PC-9 (cell line): Measurements from ENCODE around the gene TCIRG1. TPM values are rescaled to one million over a fixed set of nuclear protein-coding genes. Genes with fewer than 3 reads are reported as not detected.

Experiments
- BruUV-seq: library from RNA; stranded (reverse); fragments of 400-500 nt; replicated peaks from 2 replicates; lab custom pipeline; 2021; lab: Mats Ljungman, UMichigan
- CTCF ChIA-PET: fragments of 300-600 bp; sonication (Branson Sonifier 250); formaldehyde crosslinking; loops from one replicate; lab custom pipeline; 2022; ENCODE audit warnings: antibody characterized with exemption; lab: Charles Lee
- POLR2A ChIA-PET: fragments of 300-600 bp; sonication (Branson Sonifier 250); formaldehyde crosslinking; loops from one replicate; lab custom pipeline; 2022; ENCODE audit warnings: antibody characterized with exemption; ENCODE audit not compliant: unreplicated experiment; lab: Charles Lee
- DNase-seq, 2 experiments: peaks; one replicate each; pipeline versions ENCODE4 v3.0.0 to v3.0.0-alpha.2; 2015 to 2022; ENCODE audit warnings: mixed read lengths in 1 of 2
- H2AFZ ChIP-seq: fragments of 200-600 bp; sonication (generic); 2 replicates; pipeline ENCODE4 v1.8.1; 2017; ENCODE audit warnings: antibody characterized with exemption
- H3F3A ChIP-seq: fragments of 200-600 bp; sonication (generic); 2 replicates; pipeline ENCODE4 v1.8.1; 2017; ENCODE audit warnings: antibody characterized with exemption, mild to moderate bottlenecking, low read depth; ENCODE audit not compliant: insufficient read depth
- H3K27ac ChIP-seq: fragments of 200-600 bp; sonication (generic); 2 replicates; pipeline ENCODE4 v1.6.1; 2016; ENCODE audit warnings: mixed run types
- H3K27me3 ChIP-seq: fragments of 200-600 bp; sonication (generic); 2 replicates; pipeline ENCODE4 v1.6.1; 2016; ENCODE audit warnings: low read depth, mixed run types; ENCODE audit not compliant: insufficient read depth
- H3K36me3 ChIP-seq: fragments of 200-600 bp; sonication (generic); 2 replicates; pipeline ENCODE4 v1.6.1; 2016; ENCODE audit warnings: low read depth, mixed run types
- H3K4me1 ChIP-seq: fragments of 200-600 bp; sonication (generic); replicated peaks from 2 replicates; pipeline ENCODE4 v1.6.1; 2016; ENCODE audit warnings: mixed run types; ENCODE audit not compliant: insufficient read depth
- H3K4me2 ChIP-seq: fragments of 200-600 bp; sonication (generic); 2 replicates; pipeline ENCODE4 v1.6.1; 2017; ENCODE audit warnings: mixed run types
- H3K4me3 ChIP-seq: fragments of 200-600 bp; sonication (generic); 2 replicates; pipeline ENCODE4 v1.6.1; 2016; ENCODE audit warnings: mixed run types
- H3K79me2 ChIP-seq: fragments of 200-600 bp; sonication (generic); 2 replicates; pipeline ENCODE4 v1.6.1; 2017; ENCODE audit warnings: low read depth, mixed run types
- H3K9me2 ChIP-seq: fragments of 200-600 bp; sonication (generic); 2 replicates; pipeline ENCODE4 v1.8.1; 2017; ENCODE audit warnings: mild to moderate bottlenecking; ENCODE audit not compliant: insufficient read depth
- H3K9me3 ChIP-seq: fragments of 200-600 bp; sonication (generic); 2 replicates; pipeline ENCODE4 v1.8.1; 2016; ENCODE audit warnings: low read depth; ENCODE audit not compliant: insufficient read depth
- H4K20me1 ChIP-seq: fragments of 200-600 bp; sonication (generic); 2 replicates; pipeline ENCODE4 v1.8.1; 2017; ENCODE audit not compliant: insufficient read depth
- EZH2 ChIP-seq: fragments of 200-600 bp; sonication (generic); IDR thresholded peaks from 2 replicates; pipeline ENCODE4 v1.8.0; 2017; ENCODE audit warnings: antibody characterized with exemption, low read depth
- intact Hi-C: fragments of 100-400 bp; cut with micrococcal nuclease; formaldehyde crosslinking; loops from one replicate; pipeline ENCODE4 v1.10.0; 2022; ENCODE audit not compliant: unreplicated experiment
- total RNA-seq: library from RNA; stranded (reverse); gene quantifications from 2 replicates; pipeline ENCODE4 v1.2.3, GENCODE V29; 2021
- TF ChIP-seq, protein P1 (sequence below): fragments of 200-600 bp; sonication (generic); conservative IDR thresholded peaks from 2 replicates; pipeline ENCODE4 v1.6.1; 2017; ENCODE audit warnings: mixed run types, antibody characterized with exemption, mild to moderate bottlenecking, moderate library complexity

The TCIRG1 gene
- total RNA-seq, 1 experiment from 2014 or later: 125 TPM

DNA sequence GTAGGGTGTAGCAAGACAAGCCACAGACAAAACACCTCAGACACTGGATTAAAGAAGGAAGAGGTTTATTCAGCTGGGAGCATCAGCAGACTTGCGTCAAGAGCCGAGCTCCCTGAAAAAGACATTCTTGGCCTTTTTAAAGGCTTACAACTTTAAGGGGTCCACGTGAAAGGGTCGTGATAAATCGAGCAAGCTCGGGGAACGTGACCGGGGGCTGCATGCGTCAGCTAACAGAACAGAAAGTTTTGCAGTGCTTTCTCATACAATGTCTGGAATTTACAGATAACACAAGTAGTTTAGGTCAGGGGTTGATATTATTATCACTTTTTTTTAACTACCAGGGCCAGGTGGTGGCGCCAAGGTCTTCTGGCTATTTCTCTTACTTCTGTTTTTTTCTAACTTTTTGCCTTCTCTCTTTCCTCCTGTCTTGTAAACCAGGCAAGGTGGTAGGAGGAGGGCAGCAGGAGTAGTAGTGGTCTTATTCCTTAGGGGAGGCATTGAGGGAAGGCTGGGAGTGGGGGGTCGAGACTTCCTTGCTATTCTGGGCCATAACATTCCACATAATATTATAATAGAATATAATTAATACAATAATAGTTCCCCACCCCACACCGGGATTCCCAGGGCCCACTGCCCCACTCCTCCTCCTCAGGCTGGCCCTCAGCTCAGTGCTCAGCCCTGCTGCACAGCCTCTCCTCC, 29.3 kb upstream of the TCIRG1 start:
- Histone ChIP-seq H3K27ac (peak overlapping the region; percentile 93), H3K79me2 (peaks cover 18% of the 10 kb centered on the region; the same call in 1 of the 2 replicates), H4K20me1 (no peaks in the 10 kb centered on the region), H2AFZ (no peak overlapping the region), H3F3A (peaks cover 62% of the 10 kb centered on the region), H3K9me2 (no peaks in the 10 kb centered on the region), H3K9me3 (no peaks in the 10 kb centered on the region), H3K36me3 (no peaks in the 10 kb centered on the region), H3K4me3 (peak overlapping the region; percentile 59; the same call in 1 of the 2 replicates), H3K27me3 (no peaks in the 10 kb centered on the region), H3K4me1 (peaks cover 62% of the 10 kb centered on the region), H3K4me2 (peak overlapping the region; percentile 81)
- DNase-seq: peak in 1 of 2 experiments; percentile 68
- ChIA-PET CTCF (interaction anchor here (0.5 to 1.1 kb wide), 2 partner anchors 11 to 34 kb away, joined by 8 read pairs; no protein-coding TSS in a partner anchor), POLR2A (interaction anchor here (0.5 to 1.0 kb wide), 10 partner anchors 17 to 699 kb away, joined by 3 to 8 read pairs (median 3); no protein-coding TSS in a partner anchor)
- BruUV-seq: no TSS peak
- intact Hi-C loops: loop anchor here (1.0 to 10.0 kb wide), 5 partner anchors 11 to 165 kb away; no protein-coding TSS in a partner anchor
- no peak for TF ChIP-seq EZH2
- TF ChIP-seq, protein P1, sequence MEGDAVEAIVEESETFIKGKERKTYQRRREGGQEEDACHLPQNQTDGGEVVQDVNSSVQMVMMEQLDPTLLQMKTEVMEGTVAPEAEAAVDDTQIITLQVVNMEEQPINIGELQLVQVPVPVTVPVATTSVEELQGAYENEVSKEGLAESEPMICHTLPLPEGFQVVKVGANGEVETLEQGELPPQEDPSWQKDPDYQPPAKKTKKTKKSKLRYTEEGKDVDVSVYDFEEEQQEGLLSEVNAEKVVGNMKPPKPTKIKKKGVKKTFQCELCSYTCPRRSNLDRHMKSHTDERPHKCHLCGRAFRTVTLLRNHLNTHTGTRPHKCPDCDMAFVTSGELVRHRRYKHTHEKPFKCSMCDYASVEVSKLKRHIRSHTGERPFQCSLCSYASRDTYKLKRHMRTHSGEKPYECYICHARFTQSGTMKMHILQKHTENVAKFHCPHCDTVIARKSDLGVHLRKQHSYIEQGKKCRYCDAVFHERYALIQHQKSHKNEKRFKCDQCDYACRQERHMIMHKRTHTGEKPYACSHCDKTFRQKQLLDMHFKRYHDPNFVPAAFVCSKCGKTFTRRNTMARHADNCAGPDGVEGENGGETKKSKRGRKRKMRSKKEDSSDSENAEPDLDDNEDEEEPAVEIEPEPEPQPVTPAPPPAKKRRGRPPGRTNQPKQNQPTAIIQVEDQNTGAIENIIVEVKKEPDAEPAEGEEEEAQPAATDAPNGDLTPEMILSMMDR: peak; percentile 50; the same call in 1 of the 2 replicates

DNA sequence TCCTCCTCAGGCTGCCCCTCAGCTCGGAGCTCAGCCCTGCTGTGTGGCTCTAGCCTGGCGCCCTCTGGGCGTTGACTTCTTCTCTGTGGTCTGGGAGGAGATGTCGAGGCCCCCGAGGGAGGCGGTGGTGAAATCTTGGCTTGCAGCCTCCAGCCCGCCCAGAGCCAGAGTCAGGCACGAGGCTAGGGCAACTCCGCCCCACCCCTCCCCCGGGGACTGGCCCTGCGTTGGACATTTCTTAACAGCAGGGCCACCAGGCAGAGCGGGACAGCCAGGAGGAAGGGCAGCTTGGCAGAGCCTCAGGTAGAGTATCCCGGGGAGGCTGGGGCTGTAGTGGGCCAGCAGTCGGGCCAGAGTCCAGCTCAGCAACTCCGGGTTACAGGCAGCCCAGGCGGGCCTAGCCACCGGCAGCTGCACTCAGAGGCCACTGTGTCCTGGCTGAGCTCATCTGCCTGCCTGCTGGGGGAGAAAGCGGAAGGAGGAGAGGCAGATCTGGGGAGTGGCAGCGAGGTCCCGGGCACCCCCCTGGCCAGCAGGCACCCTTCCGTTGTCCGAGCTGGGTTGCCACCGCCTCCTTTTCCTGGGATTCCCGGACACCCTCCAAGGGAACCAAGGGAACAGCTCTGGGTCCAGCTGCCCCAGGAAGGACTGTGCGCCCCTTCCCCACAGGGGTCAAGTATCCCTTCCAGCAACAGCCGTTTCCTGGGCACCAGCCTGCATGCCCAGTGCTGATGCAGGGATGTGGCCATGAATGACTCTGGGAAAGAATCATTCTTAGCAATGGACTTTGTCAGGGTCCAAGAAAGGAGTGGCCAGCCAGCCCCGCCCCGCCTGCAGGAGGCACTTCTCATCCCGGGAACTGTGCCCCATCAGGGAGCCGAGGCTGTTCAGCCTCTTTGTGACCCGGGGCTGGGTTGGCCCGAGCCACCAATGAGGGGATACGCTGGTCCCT, 28.5 kb upstream of the TCIRG1 start, which contains the start of gene ALDH3B1:
Gene ALDH3B1 (plus strand): TSS at position 238 of the 952 bp plus-strand sequence. CDS start 4,971 bp downstream, outside the sequence.
- CTCF ChIA-PET: interaction anchor here (0.5 to 1.1 kb wide), 2 partner anchors 10 to 33 kb away, joined by 8 read pairs; no protein-coding TSS in a partner anchor
- BruUV-seq: TSS peak; percentile 11
- Histone ChIP-seq H3K4me3 (peak within 1 kb of the TSS; percentile 59), H3K27ac (peak within 1 kb of the TSS; percentile 93), H3K27me3 (no peaks in the 10 kb centered on the region), H3K4me1 (peaks cover 69% of the 10 kb centered on the region), H2AFZ (no peak within 1 kb of the TSS; the same call in 1 of the 2 replicates), H4K20me1 (no peaks in the 10 kb centered on the region), H3K4me2 (peak within 1 kb of the TSS; percentile 81), H3K36me3 (no peaks in the 10 kb centered on the region), H3K9me3 (no peaks in the 10 kb centered on the region), H3K9me2 (no peaks in the 10 kb centered on the region), H3K79me2 (peaks cover 22% of the 10 kb centered on the region; the same call in 1 of the 2 replicates), H3F3A (peaks cover 58% of the 10 kb centered on the region)
- TF ChIP-seq, protein P1: no peak
- no peak for TF ChIP-seq EZH2
- POLR2A ChIA-PET: interaction anchor here (0.5 to 1.0 kb wide), 15 partner anchors 8 to 1622 kb away, joined by 3 to 14 read pairs (median 4); no protein-coding TSS in a partner anchor
- peak; percentile 90 to 98 for DNase-seq
- intact Hi-C loops: loop anchor here (1.0 to 10.0 kb wide), 5 partner anchors 10 to 166 kb away; no protein-coding TSS in a partner anchor
